Smooth muscle cell of the umbilical artery (primary cell): ENCODE data around the gene CCDC102A. TPM values are rescaled to one million over a fixed set of nuclear protein-coding genes. Genes with fewer than 3 reads are reported as not detected.

ENCODE experiments used
- total RNA-seq: library from RNA; depleted of rRNA; stranded (reverse); fragments of >200 nt; gene quantifications from 2 replicates; pipeline ENCODE4 v1.2.3, GENCODE V29; 2014

Gene CCDC102A
- 15.6 and 15.7 TPM in 2 replicates for total RNA-seq

GRCh38 chr16:57536306-57537193 lies at the start of gene CCDC102A:
Gene CCDC102A (minus strand): TSS chr16:57536571. CDS start chr16:57529177, 7,394 bp downstream.

DNA sequence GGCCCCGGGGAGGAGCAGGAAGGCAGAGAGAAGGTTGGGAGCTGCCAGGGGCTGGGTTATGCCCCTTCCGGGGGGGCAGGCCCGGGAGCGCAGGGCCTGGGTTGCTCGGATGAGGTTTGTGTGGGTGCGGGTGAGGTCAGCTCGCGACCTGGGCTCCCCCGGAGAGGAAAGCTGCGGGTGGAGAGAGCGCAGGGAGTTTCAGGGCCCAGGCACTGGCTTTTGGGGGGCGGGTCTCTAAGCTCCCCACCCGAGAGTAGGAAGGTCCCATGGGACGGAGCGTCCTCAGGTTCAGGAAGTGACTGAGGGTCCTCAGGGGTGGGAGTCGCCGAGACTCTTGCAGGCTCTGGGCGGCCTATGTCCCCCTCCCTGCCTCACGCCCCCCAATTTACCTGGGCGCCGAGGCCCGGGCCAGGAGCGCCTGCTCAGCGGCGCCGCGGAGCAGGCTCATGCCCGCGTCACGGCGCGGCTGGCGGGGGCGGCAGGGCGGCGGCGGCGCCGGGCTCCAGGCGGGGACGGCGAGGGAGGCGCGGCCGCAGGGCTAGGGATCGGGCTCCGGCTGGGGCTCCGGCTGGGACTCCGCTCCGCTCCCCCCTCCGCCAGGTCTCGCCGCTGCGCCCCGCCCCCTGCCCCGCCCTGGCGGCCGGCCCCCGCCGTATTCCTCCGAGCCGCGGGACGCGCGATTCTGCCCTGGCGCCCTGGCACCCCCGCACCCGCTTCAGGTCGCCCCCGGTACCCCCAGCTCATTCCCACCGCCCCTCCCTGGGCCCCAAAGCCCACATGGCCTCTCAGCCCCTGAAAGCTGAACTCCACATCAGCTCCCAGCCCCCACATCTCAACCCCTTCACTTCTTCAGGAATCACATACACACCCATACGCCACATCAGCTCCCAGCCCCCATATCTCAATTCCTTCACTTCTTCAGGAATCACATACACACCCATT lies 50.2 kb downstream of the CCDC102A start, which contains the start of gene DOK4:
Gene DOK4 (minus strand): TSS at position 578 of the 942 bp plus-strand sequence. CDS start 6,986 bp downstream, outside the sequence.

DNA sequence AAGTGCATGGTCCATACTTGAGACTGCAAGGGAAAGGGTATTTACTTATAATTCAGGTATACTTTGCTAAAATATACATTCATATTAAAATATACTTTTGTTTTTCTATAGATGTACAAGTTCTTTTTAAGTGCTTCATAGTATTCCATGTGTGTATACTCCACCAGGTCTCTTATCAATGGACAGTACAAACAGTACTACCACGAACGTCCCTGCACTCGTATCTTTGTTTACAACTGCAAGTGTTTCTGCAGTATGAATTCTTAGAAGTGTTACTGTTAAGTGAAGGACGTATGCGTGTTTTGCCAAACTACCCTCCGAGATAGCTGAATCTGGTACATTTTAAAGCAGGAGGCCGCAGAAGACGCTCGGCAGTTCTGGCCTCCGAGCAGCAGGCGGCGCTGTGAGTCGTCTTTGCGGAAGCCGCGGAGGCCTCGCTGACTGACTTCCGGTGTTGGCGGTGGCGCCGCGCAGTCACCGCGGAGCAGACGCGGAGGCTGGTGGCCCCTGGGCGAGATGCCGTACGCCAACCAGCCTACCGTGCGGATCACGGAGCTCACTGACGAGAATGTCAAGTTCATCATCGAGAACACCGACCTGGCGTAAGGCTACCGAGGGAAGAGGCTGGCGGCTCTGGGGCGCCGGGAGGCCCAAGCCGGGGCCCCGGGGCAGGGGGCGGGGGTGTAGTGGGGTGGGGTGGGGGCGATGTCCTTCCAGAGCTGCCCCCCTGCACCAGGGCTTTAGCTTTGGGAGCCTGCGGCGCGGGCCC lies 74.0 kb downstream of the CCDC102A start, which contains the start of gene POLR2C:
Gene POLR2C (plus strand): TSS at position 471 of the 769 bp plus-strand sequence. CDS start 46 bp downstream, at position 517.

Other genes starting within 250 kb of the CCDC102A start
- not detected in 2 replicates for gene CCL22, start 177.8 kb downstream of the CCDC102A start, total RNA-seq
- under 0.01 and 0.18 TPM in 2 replicates for gene CX3CL1, start 164.1 kb downstream of the CCDC102A start, total RNA-seq
- not detected in 2 replicates for gene CCL17, start 131.8 kb downstream of the CCDC102A start, total RNA-seq
- 40.7 and 44.9 TPM in 2 replicates for gene CIAPIN1, start 89.2 kb downstream of the CCDC102A start, total RNA-seq
- gene COQ9, start 89.1 kb downstream of the CCDC102A start, total RNA-seq: 44.5 and 48.1 TPM in 2 replicates
- gene POLR2C, start 73.9 kb downstream of the CCDC102A start, total RNA-seq: 107 and 108 TPM in 2 replicates
- gene DOK4, start 50.1 kb downstream of the CCDC102A start, total RNA-seq: 36.4 and 38.6 TPM in 2 replicates
- gene ADGRG5, start 6.1 kb upstream of the CCDC102A start, total RNA-seq: not detected in 2 replicates
- 0.89 and 2.3 TPM in 2 replicates for gene ADGRG1, start 92.1 kb upstream of the CCDC102A start, total RNA-seq
- not detected in 2 replicates for gene ADGRG3, start 131.7 kb upstream of the CCDC102A start, total RNA-seq
- gene DRC7, start 158.2 kb upstream of the CCDC102A start, total RNA-seq: 0.42 TPM in 1 of 2 replicates, not detected in the other
- 22.0 and 26.9 TPM in 2 replicates for gene KATNB1, start 199.2 kb upstream of the CCDC102A start, total RNA-seq